SK-N-DZ (cell line): Measurements from ENCODE around the gene GFOD2. TPM values are rescaled to one million over a fixed set of nuclear protein-coding genes. Genes with fewer than 3 reads are reported as not detected.
"Not testable (repeated sequence)": the region's sequence is repeated elsewhere in the genome, so short reads cannot be mapped to it uniquely, and the experiment has no call there.

ENCODE experiments used
- DNase-seq: peaks from one replicate; pipeline ENCODE4 v3.0.0-alpha.2; 2015; ENCODE audit warnings: low spot score
- polyA plus RNA-seq, 2 experiments: library from polyadenylated mRNA; depleted of rRNA; stranded (reverse); fragments of >200 nt; gene quantifications; 2 replicates each; pipeline ENCODE4 v1.2.3, GENCODE V29; 2014

GFOD2 gene
- 45.0 and 49.9 TPM in 2 replicates for polyA plus RNA-seq (2014; cell fraction: cytosol; rRNA removed)
- 22.2 and 26.0 TPM in 2 replicates for polyA plus RNA-seq (2014; cell fraction: nucleus; rRNA removed)

DNA sequence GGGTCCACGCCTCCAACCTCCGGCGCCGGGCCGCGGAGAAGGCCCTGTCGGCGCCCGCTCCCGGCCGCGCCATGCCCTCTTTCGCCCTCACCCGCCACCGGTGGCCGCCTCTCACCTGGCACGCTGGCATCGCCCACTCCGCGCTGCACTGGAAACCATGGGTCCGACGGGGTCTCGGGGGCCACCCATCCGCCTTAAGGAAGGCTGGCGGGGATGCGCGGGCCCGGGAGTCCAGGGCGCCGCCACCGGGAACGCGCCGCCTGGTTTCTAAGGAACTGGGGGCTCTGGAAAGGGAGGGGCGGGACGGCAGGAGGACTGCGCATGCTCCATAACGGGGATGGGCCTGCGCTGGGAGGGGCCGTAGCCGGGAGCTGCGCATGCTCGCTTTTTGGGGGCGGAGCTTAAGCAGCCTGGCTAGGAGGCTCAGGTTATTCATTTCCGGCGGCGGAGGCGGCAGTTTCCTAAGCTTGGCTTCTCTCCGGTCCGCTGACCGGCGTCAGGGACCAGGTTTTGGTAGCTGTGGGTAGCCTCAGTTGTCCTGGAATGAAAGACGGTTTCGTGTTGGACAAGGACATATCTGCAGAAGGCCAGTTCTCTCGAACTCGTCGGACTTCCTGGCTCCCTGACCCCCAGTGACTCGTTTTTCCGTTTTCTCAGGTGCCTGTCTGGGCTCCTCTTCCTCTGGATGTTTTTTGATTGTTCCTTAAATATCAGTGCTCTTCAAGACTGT, at the start of gene GFOD2:
Gene GFOD2, minus strand, starts transcription at position 269 of the 730 bp plus-strand sequence. CDS start 33,601 bp downstream, outside the sequence.
- peak; percentile 94 for DNase-seq

DNA sequence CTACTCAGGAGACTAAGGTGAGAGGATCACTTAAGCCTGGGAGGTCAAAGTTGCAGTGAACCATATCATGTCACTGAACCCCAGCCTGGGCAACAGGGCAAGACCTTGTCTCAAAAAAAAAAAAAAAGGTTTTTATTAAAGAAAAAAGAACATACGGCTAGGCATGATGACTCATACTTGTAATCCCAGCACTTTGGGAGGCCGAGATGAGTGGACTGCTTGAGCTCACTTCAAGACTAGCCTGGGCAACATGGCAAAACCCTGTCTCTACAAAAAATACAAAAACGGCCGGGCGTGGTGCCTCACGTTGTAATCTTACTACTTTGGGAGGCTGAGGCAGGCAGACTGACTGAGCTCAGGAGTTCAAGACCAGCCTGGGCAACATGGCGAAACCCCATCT, 48.8 kb upstream of the GFOD2 start:
- no peak for DNase-seq

DNA sequence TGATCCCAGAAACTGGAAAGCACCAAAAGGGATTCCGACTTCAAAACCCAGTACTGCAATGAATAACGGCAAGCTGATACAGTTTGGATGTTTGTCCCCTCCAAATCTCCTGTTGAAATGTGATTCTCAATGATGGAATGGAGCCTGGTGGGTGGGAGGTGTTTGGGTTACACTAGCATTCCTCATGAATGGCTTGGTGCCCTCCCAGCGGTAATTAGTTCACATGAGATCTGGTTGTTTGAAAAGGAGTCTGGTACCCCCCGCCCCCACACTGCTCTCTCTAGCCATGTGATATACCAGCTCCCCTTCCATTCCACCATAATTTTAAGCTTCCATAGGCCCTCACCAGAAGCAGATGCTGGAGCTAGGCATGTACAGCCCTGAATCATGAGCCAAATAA, 47.2 kb upstream of the GFOD2 start:
- no peak for DNase-seq

DNA sequence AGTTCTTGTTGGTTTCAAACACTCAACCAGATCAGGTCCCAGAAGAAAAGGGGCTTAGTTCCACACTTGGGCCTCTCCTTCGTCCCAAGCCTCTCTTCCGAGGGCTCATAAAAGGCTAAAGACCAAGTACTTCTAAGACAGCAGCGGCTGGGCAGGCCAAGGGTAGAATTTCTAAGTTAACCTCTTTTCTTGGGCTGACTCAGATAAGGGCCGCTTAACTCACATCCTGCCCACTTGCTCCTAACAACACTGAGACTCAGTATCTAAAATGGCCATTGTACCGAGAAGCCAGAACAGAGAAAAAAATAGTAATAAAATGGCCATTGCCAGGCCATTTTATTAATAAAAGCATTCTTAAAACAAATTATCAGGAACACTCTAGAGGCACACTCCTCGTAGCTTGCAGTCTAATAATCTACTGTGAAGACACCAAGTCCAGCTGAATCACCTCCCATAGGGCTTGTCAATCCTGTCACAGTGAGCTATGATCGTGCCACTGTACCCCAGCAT, 45.1 kb upstream of the GFOD2 start:
- no peak for DNase-seq

- no peak for DNase-seq
Observed at GRCh38 chr16:67763066-67763465, 44.0 kb upstream of the GFOD2 start.

DNA sequence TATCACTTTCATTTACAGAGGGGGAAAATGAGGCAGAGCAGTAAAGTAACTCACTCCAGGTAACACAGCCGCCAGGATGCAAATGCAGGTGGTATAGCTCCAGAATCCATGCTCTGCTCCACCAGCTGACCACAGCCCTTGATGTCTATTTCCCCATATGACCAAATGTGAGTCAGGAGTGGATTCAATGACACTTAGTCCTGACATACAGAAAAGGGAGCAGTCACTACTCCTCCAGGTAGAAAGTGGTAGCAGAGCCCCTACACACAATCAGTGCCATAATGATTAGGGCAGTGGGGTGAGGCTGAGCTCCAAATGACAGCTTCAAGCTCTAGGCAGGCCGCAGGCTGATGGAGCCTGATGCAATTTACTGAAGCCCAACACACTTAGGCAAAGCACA, 43.3 kb upstream of the GFOD2 start:
- DNase-seq, result no peak

GRCh38 chr16:67761924-67762323, 42.8 kb upstream of the GFOD2 start:
- no peak for DNase-seq

DNA sequence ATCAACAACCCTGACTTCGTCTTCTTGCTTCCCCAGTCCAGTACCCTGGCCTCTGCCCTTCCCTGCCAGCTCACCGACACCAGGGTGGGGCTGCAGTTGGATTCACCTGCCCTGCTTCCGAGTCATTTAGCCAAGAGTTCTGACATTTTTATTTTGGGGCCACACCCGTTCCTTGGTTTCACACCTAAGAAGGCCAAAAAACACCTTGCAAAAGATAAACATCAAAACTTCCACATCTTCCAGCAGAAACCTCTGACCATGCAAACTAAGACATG, 41.8 kb upstream of the GFOD2 start:
- no peak for DNase-seq

DNA sequence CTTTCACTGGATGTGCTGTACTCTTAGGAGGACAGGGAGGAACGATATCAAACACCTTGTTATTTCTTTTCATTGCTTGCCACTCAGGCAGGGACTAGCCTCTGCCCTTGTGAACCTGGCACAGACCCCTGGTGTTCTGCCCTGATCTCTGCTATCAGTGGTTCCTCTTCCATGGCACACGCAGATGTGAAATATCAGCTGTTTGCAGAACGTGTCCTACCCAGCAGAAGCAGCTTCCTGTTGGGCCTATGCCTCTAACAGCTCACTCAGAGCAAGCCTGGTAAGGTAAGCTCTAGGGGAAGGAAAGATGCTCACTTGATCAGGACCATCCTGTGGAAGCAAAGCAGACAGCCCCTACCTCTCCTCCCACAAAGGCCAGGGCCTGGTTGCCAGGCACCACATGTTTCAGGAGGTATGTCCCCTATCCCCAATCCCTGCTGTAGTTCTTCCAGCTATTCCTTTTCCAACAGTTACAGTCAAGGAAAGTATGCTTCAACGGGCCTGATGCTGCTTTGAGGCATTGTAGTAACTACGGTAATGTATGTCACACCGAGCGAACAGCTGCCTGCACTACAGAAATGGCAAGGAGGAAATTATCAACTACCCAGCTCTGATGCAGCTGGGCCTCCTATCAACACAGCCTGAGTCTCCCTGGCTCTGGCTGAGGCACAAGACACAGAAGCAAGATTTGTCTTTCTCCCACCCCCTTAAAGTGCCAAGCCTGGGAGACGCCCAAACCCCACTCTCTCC, 41.3 kb upstream of the GFOD2 start:
- DNase-seq, result no peak

- DNase-seq, result no peak
Observed at GRCh38 chr16:67758966-67759365, 39.9 kb upstream of the GFOD2 start.

DNA sequence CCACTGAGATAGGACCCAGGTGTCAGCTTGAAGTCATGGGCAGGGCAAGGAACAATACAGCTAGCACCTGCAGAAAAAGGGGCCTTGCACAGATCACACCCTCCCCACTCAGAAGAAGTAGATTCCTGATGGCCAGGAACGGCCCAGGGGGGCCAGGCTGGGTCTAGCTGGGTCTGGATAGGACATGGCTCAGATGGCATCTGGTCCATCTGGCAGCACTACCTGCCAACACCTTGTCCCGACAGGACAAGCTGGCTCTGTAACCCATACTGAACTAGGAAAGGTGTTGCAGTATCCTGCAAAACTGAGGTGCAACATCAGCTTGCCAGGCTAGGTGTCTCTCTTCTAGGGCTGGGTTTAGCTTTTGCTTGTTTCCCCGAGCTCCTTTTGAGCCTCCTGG, 38.9 kb upstream of the GFOD2 start:
- no peak for DNase-seq

DNA sequence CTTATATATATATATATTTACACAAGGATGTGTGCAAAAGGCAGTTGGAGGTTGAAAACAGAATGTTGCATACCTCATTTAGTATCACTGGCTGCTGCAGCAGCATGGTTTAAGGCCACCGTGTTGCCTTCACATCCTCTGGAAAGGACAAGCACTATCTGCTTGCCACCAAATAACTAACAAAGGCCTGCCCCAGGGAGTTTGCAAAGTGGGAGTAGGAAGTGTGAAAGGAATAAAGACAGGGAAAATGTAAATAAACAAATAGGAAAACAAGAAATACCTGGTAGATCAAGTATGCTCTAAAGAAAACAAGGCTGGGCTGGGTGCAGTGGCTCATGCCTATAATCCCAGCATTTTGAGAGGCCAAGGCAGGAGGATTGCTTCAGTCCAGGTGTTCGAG, 33.5 kb upstream of the GFOD2 start:
- DNase-seq, result no peak

- not testable (repeated sequence) for DNase-seq
Observed at GRCh38 chr16:67751331-67751730, 32.2 kb upstream of the GFOD2 start.

GRCh38 chr16:67750466-67750865, 31.4 kb upstream of the GFOD2 start:
- no peak for DNase-seq

DNA sequence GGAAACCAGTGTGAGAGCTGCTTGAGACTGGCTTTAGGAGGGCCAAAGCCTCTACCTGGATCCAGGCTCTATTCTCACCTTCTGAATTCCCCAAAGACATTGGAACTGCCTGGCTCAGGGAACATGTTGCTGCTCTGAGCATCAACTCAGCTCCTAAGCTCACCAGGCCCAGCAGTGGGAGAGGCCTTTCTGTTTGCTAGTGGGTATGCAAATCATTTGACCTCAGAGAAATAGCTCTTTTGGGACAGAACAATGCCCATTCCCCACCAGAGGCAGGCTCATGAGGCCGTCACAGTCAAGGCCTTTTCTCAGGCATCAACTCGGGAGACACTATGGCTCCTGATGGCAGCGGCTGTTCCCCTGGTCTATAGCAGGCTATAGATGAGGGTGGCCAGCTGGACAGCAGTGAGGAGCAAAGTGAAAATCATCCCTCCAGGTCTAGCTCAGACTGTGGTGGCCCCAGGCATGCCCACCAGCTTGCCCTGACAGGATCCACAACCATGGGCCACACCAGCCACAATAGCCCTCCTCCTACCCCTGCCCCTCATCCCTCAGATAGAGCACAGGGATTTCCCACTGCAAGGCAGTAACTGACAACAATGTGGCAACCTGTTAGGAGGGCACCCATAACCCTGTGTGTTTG, 30.4 kb upstream of the GFOD2 start:
- DNase-seq, result no peak

DNA sequence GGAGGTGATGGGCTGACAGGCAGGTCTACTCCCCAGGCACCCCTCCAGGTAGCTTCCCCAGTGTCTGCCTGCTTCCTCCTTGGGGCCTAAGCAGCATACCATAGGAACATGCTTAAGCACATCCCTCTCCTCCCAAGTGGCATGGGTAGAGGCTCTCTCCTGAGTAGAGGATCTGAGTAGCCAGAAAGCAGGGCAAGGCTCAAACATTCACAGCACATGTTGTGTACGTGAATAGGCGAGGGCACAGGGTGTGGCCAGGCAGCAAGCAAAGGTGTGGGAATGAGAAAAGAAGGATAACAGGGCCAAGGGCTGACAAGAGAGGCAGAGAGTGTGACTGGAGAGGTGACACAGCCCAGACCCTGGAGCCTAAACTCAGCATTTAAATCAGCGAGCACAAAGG, 29.7 kb upstream of the GFOD2 start:
- DNase-seq, result no peak

GRCh38 chr16:67746846-67747245, 27.7 kb upstream of the GFOD2 start:
- DNase-seq, result no peak

DNA sequence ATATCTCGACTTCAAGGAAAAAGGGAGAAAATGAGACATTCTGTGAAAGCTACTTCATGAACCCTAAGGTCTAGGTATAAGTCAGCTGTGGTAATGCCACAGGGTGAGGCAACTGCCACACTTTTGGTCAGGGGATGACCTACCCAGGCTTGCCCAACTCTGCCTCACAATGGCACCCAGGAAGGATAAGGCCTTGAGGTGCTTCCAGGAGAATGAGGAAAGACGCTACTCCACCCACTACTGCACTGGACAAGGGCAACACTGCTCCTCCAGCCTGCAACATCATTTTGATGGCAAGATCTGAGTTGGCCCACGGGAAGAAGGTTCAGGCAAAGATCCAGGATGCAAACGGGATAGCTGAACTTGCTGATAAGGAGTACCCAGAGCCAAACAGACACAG, 22.0 kb upstream of the GFOD2 start:
- DNase-seq, result no peak

DNA sequence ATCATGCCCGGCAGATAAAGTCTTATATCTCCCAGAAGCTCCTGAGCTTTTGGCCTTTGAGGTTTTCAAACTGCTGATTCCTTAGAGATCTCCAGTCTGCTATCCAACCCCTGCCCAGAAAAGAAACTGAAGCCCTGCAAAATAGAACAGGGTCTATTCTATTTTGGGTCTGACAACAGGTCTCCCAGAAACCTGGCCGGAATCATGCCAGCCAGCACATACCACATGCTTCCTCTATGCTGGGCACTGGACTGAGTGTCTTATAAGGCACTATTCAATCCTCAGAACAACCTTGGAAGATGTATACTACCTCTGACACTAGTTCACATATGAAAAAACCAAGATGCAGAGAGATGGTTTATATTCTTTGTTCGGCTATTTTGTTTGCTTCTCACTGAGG, 21.3 kb upstream of the GFOD2 start:
- no peak for DNase-seq

GRCh38 chr16:67736858-67737257, 17.7 kb upstream of the GFOD2 start:
- no peak for DNase-seq

- no peak for DNase-seq
Observed at GRCh38 chr16:67734731-67735201, 15.7 kb upstream of the GFOD2 start.

DNA sequence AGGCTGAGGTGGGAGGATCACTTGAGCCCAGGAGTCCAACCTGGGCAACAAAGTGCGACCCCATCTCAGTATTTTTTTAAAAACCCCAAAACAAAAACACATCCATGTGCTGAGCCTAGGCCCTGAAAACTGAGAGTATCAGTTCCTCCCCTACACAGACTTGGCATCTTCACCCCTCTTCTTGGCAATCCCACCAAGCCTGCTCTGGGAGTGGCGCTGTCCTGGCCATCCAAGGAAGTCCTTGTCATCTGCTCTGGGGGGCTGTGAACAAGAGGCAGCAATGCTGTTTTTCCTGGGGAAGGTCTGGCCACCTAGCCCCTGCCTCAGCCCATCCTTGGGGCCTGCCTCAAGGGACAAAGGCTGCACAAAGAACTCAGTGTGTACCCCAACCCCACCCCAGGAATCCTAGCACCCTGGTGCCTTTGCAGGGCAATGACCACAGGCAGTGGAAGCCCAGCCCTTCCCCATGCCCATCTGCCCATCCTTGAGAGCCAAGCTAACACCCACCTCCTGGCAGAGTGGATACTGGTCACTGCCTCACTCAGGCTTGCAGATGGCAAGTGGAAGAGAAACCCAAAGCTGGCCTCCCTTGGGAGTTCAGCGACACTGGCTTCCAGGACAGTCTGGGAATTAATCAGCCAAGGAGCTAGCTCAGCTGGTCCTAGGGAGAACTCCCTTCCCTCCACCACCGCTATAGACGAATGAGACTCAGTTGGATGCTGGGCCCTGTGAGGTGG, 14.8 kb upstream of the GFOD2 start:
- DNase-seq, result no peak
